ENCODE data around the gene GPR3.
"Not testable (repeated sequence)": the region's sequence is repeated elsewhere in the genome, so short reads cannot be mapped to it uniquely, and the experiment has no call there.

- not testable (repeated sequence) for TF ChIP-seq CTCF, EP300, POLR2A (IDR thresholded peaks at IDR 0.05)
Measured at GRCh38 chr1:27406791-27407190, 14.4 kb downstream of the GPR3 start.

Data from gastroesophageal sphincter (tissue), 3 donors.